DND-41 (cell line): ENCODE data around the gene ATF6B.

Experiments
- ATAC-seq: fragments of 200-7000 bp; cut with Tn5 transposase; 3 replicates; pipeline ENCODE4 v1.9.1; 2021; ENCODE audit warnings: low read depth; ENCODE audit not compliant: insufficient read depth
- DNase-seq: peaks from one replicate; pipeline ENCODE4 v3.0.0-alpha.2; 2020
- H2AFZ ChIP-seq: 2 replicates; pipeline ENCODE4 v1.6.0; 2012; ENCODE audit warnings: low read depth, low read length
- H3K27ac ChIP-seq: 2 replicates; pipeline ENCODE4 v1.5.1; 2012; ENCODE audit warnings: low read length, inconsistent platforms
- H3K27me3 ChIP-seq: fragments of 200-600 bp; sonication (generic); 2 replicates; pipeline ENCODE4 v1.6.0; 2012; ENCODE audit warnings: low read length, mild to moderate bottlenecking, inconsistent platforms; ENCODE audit not compliant: insufficient read depth, poor library complexity
- H3K36me3 ChIP-seq: 2 replicates; pipeline ENCODE4 v1.5.1; 2012; ENCODE audit warnings: low read length, inconsistent platforms; ENCODE audit not compliant: insufficient read depth
- H3K4me1 ChIP-seq: 2 replicates; pipeline ENCODE4 v1.5.1; 2012; ENCODE audit warnings: mild to moderate bottlenecking, low read length; ENCODE audit not compliant: insufficient read depth
- H3K4me2 ChIP-seq: 2 replicates; pipeline ENCODE4 v1.6.0; 2012; ENCODE audit warnings: mild to moderate bottlenecking, moderate library complexity, low read length, inconsistent platforms; ENCODE audit not compliant: insufficient read depth
- H3K4me3 ChIP-seq, 2 experiments: fragments of 200-600 bp in 1 of 2; shearing (Covaris generic) in 1 of 2; 2 replicates each; pipeline ENCODE4 v1.5.1; 2012 to 2016; ENCODE audit warnings: inconsistent platforms in 2 of 2, low read length in 2 of 2, mild to moderate bottlenecking in 2 of 2, low read depth in 1 of 2, moderate library complexity in 1 of 2
- H3K79me2 ChIP-seq: 2 replicates; pipeline ENCODE4 v1.6.0; 2012; ENCODE audit warnings: low read length, inconsistent platforms; ENCODE audit not compliant: insufficient read depth
- H3K9ac ChIP-seq: 2 replicates; pipeline ENCODE4 v1.6.0; 2012; ENCODE audit warnings: low read depth, mild to moderate bottlenecking, inconsistent platforms, low read length, moderate library complexity
- H3K9me3 ChIP-seq: 2 replicates; pipeline ENCODE4 v1.5.1; 2012; ENCODE audit warnings: low read length, moderate library complexity, mild to moderate bottlenecking, inconsistent platforms; ENCODE audit not compliant: insufficient read depth, severe bottlenecking
- H4K20me1 ChIP-seq: 2 replicates; pipeline ENCODE4 v1.6.0; 2012; ENCODE audit warnings: low read length; ENCODE audit not compliant: insufficient read depth
- EZH2 ChIP-seq: IDR thresholded peaks from 3 replicates; pipeline ENCODE4 v1.6.1; 2012; ENCODE audit warnings: borderline replicate concordance, low read depth, mild to moderate bottlenecking, moderate library complexity, low read length, inconsistent platforms; ENCODE audit not compliant: severe bottlenecking
- TF ChIP-seq, protein P1 (sequence below): IDR thresholded peaks from 2 replicates; pipeline ENCODE4 v1.5.1; 2012; ENCODE audit warnings: borderline replicate concordance, low read length, moderate library complexity, mild to moderate bottlenecking; ENCODE audit not compliant: poor library complexity, severe bottlenecking; ENCODE audit errors: extremely low read depth

ATF6B gene

DNA sequence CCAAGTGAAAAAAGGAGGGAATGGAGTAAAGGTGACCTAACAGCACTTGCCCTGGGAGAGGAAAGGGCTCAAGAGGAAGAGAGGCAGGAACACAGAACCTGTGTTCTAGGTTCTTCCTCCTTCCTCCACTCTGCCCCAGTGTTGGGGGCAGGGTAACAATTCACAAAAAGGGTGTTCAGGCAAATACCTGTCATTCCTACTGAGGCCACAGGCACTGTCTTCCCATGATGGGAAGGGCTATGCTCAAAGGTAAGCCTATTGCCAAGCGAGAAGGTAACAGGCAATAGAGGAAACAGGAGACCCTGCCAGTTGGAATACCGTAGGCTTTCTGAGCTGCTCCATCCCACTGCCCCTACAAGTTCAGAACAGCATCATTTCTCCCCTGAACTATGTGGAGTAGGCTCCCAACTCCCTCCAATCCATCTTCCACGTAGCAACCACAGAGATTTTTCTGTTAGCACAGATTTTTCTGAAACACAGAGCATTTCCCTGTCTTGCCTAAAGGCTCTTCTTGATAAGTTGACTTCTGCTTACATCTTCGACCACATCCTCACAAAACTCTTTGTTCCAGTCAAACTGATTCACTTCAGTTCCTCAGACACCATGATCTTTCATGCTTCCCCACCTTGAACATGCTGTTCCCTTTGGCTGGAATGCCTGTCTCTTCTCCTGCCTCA is 45.1 kb upstream of the ATF6B start:
- Histone ChIP-seq H3K27me3 (no peaks in the 10 kb centered on the region), H3K9ac (no peak overlapping the region), H2AFZ (no peak overlapping the region), H3K36me3 (peaks cover 32% of the 10 kb centered on the region), H4K20me1 (no peaks in the 10 kb centered on the region), H3K9me3 (no peaks in the 10 kb centered on the region), H3K4me2 (no peak overlapping the region), H3K4me1 (peaks cover 33% of the 10 kb centered on the region), H3K27ac (no peak overlapping the region), H3K4me3 (no peak overlapping the region), H3K79me2 (peaks cover 30% of the 10 kb centered on the region)
- no peak for DNase-seq
- ATAC-seq = no peak
- TF ChIP-seq EZH2 = no peak
- TF ChIP-seq, protein P1, sequence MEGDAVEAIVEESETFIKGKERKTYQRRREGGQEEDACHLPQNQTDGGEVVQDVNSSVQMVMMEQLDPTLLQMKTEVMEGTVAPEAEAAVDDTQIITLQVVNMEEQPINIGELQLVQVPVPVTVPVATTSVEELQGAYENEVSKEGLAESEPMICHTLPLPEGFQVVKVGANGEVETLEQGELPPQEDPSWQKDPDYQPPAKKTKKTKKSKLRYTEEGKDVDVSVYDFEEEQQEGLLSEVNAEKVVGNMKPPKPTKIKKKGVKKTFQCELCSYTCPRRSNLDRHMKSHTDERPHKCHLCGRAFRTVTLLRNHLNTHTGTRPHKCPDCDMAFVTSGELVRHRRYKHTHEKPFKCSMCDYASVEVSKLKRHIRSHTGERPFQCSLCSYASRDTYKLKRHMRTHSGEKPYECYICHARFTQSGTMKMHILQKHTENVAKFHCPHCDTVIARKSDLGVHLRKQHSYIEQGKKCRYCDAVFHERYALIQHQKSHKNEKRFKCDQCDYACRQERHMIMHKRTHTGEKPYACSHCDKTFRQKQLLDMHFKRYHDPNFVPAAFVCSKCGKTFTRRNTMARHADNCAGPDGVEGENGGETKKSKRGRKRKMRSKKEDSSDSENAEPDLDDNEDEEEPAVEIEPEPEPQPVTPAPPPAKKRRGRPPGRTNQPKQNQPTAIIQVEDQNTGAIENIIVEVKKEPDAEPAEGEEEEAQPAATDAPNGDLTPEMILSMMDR = no peak

DNA sequence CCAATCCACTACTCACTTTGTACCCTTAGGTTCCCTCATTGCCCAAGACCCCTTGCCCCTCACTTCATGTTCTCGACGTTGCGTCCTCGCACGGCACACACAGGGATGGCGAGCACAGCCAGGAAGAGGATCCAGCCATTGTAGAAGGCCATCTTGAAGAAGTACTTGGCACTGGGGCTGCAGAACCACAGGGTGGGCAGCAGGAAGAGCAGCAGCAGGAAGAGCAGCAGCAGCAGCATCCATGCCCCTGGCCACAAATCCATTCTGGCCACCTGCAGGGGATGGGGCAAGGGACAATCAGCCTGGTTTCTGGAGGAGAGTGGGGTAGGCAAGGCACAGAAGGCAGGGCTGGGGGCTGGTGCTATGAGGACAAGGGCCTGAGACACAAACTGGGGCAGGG is 43.2 kb upstream of the ATF6B start:
- Histone ChIP-seq H3K36me3 (peaks cover 50% of the 10 kb centered on the region), H3K4me2 (no peak overlapping the region), H3K4me3 (no peak overlapping the region), H4K20me1 (no peaks in the 10 kb centered on the region), H3K4me1 (peaks cover 18% of the 10 kb centered on the region), H3K9ac (no peak overlapping the region), H3K27ac (no peak overlapping the region), H3K79me2 (peaks cover 22% of the 10 kb centered on the region), H3K9me3 (no peaks in the 10 kb centered on the region), H2AFZ (no peak overlapping the region), H3K27me3 (no peaks in the 10 kb centered on the region)
- TF ChIP-seq EZH2 = no peak
- TF ChIP-seq, protein P1 = no peak
- DNase-seq (no peak), ATAC-seq (no peak)

DNA sequence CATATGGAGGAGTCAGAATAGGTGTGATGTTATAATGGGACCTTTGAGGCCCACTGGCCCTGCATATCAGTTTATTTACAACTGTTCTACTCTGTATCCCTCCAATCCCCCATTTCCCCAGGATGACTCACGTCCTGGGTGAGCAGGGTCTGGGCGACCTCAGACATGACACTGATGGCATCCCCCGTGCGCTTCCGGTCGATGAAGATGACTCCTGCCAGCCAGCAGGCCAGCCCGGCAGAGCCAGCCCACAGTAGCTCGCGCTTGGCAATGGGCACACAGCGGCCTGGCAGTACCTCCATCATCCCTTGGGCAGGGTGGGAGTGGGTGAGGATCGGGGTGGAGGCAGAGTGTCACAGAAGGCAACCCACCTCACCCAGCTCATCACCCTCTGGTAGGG is 42.2 kb upstream of the ATF6B start:
- no peaks in the 10 kb centered on the region for H3K9me3 ChIP-seq

More for the DNA sequence above, 42.2 kb upstream of the ATF6B start:
- H3K4me3 ChIP-seq = no peak overlapping the region
- H2AFZ ChIP-seq = no peak overlapping the region
- no peak overlapping the region for H3K4me2 ChIP-seq
- ATAC-seq (no peak), DNase-seq (no peak)
- no peak for TF ChIP-seq EZH2
- TF ChIP-seq, protein P1 = no peak
- H3K36me3 ChIP-seq = peaks cover 57% of the 10 kb centered on the region
- no peak overlapping the region for H3K9ac ChIP-seq
- peaks cover 16% of the 10 kb centered on the region for H3K79me2 ChIP-seq
- no peaks in the 10 kb centered on the region for H4K20me1 ChIP-seq
- no peak overlapping the region for H3K27ac ChIP-seq
- no peaks in the 10 kb centered on the region for H3K27me3 ChIP-seq
- peaks cover 13% of the 10 kb centered on the region for H3K4me1 ChIP-seq
